H1 (cell line): Measurements from ENCODE around the gene ECI2. TPM values are rescaled to one million over a fixed set of nuclear protein-coding genes. Genes with fewer than 3 reads are reported as not detected.

Experiments used
- BACH1 ChIP-seq: IDR thresholded peaks from 2 replicates; pipeline ENCODE4 v1.6.1; 2012; ENCODE audit warnings: low read length, improper control_type of control experiment
- CBX5 ChIP-seq: fragments of 300-800, 300-1000 bp; sonication (generic); IDR thresholded peaks from 2 replicates; pipeline ENCODE4 v1.7.1; 2016; ENCODE audit warnings: antibody characterized with exemption, low read length, low read depth
- CTBP2 ChIP-seq: IDR thresholded peaks from 2 replicates; pipeline ENCODE4 v1.7.0; 2011; ENCODE audit warnings: borderline replicate concordance, mild to moderate bottlenecking, moderate library complexity, mixed read lengths, low read length; ENCODE audit not compliant: insufficient read depth, insufficient read length
- polyA plus RNA-seq, 7 experiments: library from polyadenylated mRNA; depleted of rRNA in 3 of 7; stranded (reverse) in 5 of 7; unstranded in 2 of 7; fragments of >200 nt in 5 of 7; fragments of 200-250 nt in 2 of 7; gene quantifications; 1 replicate in 5 of 7; 2 replicates in 1 of 7; 4 replicates in 1 of 7; pipeline versions ENCODE4 v1.2.1 to v1.2.3, GENCODE V29; 2011 to 2013; ENCODE audit warnings: missing spikeins in 2 of 7, mixed read lengths in 2 of 7
- total RNA-seq: library from RNA; stranded (reverse); fragmentation: NEBNext Ultra II Directional; extraction: Animal tissue kit (Norgen Biotek cat#: 25700); gene quantifications from 2 replicates; pipeline ENCODE4 v1.2.1, GENCODE V29; 2021

The ECI2 gene
- total and polyA plus RNA-seq, 2 of the 8 experiments (the other 6 are each of a cell fraction or from before 2014, with no cell fraction given), result 40.4 to 70.8 TPM

- TF ChIP-seq CTBP2, result no peak
- TF ChIP-seq CBX5, result no peak
- TF ChIP-seq BACH1, result no peak
Measured at GRCh38 chr6:4113649-4114048, 21.7 kb downstream of the ECI2 start (continued).
